HG02588 (cell line): ENCODE data around the gene ATP2B2.

Experiments
- ATAC-seq: cut with Tn5 transposase; IDR thresholded peaks from one replicate; pipeline ENCODE4 v1.9.1; 2021; ENCODE audit warnings: mild to moderate bottlenecking, moderate library complexity; ENCODE audit not compliant: unreplicated experiment

The ATP2B2 gene

GRCh38 chr3:10530241-10530640 lies 24.9 kb upstream of the ATP2B2 start:
- ATAC-seq: no peak

GRCh38 chr3:10529809-10530208 lies 24.4 kb upstream of the ATP2B2 start:
- ATAC-seq: no peak

DNA sequence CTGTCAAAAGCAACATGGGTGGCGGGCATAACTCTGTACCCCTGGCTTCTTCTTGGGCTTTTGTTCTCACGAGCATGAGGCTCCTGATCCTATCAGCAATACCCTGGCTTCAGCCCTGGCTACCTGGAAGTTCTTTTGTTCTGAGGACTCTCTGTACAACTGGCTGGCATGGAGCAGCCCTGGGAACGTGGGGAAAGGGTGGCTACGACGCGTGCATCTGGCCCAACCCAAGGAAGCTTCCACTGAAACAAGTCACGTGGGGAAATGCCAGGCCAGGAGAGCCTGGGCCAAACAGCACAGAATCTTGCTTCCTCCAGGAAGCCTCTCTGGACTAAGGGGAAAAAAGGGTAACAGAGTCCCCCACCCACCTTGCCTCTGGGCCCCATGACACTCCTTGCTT lies 22.7 kb upstream of the ATP2B2 start:
- ATAC-seq: no peak

- no peak for ATAC-seq
Observed at GRCh38 chr3:10527295-10528001, 22.1 kb upstream of the ATP2B2 start.

DNA sequence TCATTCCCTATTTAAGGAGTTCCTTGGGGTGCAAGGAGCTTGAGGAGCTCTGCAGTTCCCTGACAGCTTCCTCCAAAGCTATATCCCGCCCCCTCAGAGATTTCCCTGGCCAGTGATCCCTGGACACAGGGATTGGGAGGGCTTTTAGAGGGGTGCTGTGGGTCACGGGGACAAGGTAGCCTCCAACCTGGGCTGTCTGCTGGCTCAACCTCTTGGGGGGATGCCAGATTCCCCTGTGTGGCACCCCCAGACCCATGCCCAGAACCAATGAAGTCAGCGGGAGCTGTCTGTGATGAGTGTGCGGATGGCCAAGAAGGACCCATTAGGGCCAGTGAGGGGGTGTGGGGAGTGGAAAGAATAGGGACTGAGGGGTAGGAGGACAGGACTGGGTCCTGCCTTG lies 21.0 kb upstream of the ATP2B2 start:
- ATAC-seq: no peak

DNA sequence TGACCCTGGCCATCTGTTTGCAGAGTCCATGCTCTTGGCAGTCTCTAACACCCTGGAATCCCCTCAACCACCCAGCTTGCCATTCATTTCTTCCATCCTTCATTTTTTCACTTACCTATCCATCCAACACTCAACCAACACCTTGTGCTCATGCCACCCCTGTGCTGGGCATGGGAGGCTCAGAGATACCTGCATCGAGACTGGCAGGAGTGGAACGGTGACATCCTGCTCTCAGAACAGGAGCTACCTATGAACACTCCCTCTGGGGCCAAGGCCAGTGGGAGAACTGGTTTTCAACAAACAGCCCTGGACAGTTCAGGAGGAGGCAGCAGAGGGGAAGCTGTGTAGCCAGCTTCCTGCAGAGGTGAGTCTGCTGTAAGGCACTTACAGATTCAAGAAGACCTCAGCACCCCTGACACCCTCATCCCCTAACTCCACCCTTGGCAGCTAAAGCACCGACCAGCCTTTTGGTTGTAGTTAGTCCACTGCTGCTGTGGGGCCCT lies 19.5 kb upstream of the ATP2B2 start:
- ATAC-seq: no peak

GRCh38 chr3:10524270-10524669 lies 18.9 kb upstream of the ATP2B2 start:
- no peak for ATAC-seq

GRCh38 chr3:10523561-10523960 lies 18.2 kb upstream of the ATP2B2 start:
- no peak for ATAC-seq

GRCh38 chr3:10522646-10523303 lies 17.4 kb upstream of the ATP2B2 start:
- ATAC-seq: no peak

- no peak for ATAC-seq
Observed at GRCh38 chr3:10521772-10522441, 16.5 kb upstream of the ATP2B2 start.

- ATAC-seq: no peak
Observed at GRCh38 chr3:10520072-10520471, 14.7 kb upstream of the ATP2B2 start.

GRCh38 chr3:10519236-10519635 lies 13.8 kb upstream of the ATP2B2 start:
- ATAC-seq: no peak

DNA sequence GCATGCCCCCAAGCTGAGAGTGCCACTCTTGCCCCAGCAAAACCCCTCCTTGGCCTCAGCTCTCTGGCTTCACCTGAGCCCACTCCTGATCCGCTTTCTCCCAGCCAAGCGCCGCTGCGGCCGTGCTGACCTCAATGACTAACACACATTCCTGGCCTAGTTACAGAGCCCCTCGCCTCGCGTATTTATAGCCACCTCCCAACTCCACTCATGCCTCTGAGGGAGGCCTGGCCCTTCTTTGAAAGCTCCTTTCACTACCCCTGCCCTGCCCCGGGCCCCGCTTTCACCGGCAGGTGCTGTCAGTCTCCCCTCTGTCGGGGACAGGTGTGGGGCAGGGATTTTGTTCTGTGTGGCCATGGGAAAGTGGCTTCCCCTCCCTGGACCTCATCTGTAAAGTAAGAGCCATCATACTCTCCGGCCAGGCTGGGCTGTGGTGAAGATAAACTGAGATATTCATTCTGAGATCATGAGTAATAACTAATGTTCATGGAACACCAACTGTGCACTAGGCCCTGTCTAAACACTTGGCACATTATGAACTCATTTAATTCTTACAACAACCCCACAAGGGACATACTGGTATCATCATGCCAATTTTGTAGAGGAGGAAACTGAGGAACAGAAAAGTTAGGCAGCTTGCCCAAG lies 13.2 kb upstream of the ATP2B2 start:
- ATAC-seq: no peak

- no peak for ATAC-seq
Observed at GRCh38 chr3:10517627-10518026, 12.2 kb upstream of the ATP2B2 start.

DNA sequence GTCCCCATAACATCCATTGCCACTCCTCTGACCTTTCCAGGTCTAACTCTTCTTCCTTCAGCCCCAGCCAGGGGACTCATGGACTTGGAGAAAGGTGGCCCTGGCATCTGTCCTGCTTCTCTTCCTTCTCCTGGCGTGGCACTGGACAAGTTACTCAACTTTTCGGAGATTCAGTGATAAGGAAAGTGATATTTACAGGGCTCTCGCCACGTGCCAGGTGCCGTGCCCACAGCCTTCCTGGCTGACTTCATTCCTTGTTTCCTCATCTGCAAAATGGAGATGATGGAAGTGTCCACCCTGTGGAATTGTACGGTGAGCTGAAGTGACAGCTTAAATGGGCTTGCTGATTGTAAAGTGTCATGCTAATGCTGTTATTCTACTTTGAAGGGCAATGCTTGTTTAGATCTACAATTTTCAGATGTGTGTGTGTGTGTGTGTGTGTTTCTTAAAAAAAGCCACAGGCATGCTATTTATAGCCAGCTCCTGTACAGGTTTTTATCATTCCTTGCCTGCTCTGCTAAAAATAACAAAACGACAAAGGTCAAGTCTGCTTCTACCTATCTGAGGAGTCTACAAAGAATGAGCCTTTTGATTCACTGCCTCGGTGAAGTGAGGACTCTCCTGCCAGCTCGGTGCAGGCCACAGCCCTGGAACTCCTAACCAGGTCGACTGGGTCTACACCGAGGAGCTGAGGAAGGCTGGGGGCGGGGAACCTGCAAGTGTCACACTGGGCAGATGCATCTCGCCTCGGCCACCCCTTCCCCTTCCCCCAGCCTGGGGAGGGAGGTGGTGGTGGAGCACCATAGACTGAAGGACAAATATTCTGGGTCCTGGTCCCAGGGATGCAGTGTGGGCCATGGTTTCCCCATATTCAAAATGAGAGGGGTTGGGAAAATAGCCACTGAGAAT lies 11.4 kb upstream of the ATP2B2 start:
- ATAC-seq: no peak

- ATAC-seq: no peak
Observed at GRCh38 chr3:10515884-10516495, 10.6 kb upstream of the ATP2B2 start.

DNA sequence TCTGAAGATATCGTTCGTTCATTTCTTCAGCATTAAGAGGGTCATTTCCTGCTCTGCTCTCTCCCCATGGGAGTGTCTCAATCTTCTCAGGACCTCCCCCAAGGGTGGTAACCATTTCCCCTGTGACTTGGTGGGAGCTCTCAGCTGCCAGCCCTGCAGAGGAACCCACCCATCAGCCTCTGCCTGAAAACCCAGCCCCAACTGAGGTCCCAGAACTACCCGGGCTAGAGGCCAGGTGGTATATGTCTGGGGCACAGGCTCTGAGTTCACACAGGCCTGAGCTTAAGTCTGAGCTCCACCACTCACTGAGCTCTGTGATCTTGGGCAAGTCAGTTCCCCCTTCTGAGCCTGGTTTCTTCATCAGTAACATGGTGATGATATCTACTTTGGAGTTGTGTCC lies 10.0 kb upstream of the ATP2B2 start:
- ATAC-seq: no peak

DNA sequence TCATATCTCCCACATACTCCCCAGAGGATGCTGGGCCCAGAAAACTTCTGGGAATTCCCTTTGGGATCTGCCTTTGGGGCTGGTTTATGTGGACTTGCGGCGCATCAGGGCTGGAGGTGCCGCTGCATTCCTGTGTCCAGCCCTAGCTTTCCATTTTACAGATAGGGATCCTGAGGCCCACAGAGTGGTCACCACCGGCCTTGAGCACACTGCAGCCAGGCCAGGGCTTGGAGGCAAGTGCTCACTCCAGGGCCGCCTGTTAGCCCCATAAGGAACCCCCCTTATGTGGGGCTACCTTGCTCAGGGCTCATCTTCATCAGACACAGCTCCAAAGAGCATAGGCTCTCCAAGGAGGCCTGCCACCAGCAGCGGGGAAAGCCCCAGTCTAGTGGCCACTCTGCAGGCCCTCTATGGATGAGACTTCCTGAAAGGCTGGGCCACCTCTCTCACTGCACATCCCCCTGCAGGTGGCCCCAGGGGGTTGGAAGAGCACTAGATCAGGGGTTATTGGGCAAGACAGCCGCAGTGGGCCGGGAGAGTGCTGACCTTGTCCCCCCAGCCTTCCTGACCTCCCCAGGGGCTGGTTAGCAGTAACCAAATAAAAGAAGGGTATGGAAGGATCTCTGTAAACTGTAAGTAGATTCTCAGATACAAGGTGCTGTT lies 9.2 kb upstream of the ATP2B2 start:
- ATAC-seq: no peak

GRCh38 chr3:10513306-10513705 lies 7.9 kb upstream of the ATP2B2 start:
- ATAC-seq: no peak

- no peak for ATAC-seq
Observed at GRCh38 chr3:10512687-10513086, 7.3 kb upstream of the ATP2B2 start.
